ENCODE data around the gene CLN5.

DNA sequence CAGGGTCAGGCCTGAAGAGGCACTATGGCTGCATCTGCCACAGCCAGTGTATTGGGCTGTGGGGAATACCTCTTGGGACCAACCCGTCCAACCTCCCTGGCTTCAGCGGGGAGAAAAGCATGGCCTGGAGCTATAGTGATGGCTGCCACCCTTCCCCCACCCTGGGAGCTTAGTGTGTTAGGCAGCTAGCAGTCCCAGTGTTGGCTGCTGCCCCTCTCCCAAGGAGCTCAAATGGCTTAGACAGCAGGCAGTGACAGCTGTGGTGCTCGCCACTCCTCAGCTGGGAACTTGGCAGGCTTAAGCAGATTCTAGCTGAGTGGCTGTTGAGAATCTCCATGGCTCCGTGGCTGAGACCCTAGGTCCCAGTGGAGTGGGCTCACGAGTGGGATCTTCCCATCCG, 23.8 kb upstream of the CLN5 start:
- TF ChIP-seq, protein P1, sequence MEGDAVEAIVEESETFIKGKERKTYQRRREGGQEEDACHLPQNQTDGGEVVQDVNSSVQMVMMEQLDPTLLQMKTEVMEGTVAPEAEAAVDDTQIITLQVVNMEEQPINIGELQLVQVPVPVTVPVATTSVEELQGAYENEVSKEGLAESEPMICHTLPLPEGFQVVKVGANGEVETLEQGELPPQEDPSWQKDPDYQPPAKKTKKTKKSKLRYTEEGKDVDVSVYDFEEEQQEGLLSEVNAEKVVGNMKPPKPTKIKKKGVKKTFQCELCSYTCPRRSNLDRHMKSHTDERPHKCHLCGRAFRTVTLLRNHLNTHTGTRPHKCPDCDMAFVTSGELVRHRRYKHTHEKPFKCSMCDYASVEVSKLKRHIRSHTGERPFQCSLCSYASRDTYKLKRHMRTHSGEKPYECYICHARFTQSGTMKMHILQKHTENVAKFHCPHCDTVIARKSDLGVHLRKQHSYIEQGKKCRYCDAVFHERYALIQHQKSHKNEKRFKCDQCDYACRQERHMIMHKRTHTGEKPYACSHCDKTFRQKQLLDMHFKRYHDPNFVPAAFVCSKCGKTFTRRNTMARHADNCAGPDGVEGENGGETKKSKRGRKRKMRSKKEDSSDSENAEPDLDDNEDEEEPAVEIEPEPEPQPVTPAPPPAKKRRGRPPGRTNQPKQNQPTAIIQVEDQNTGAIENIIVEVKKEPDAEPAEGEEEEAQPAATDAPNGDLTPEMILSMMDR (IDR thresholded peaks at IDR 0.05), result no peak
- TF ChIP-seq POLR2AphosphoS5 (IDR thresholded peaks at IDR 0.05), result no peak
- no peak for TF ChIP-seq POLR2A (IDR thresholded peaks at IDR 0.05)
